ENCODE results near the gene GPR32. TPM values are rescaled to one million over a fixed set of nuclear protein-coding genes. Genes with fewer than 3 reads are reported as not detected.

The GPR32 gene
- total RNA-seq, 2 donors from 2014 or later: not detected

GRCh38 chr19:50794876-50795663 lies 24.8 kb downstream of the GPR32 start:
- no peaks in the 10 kb centered on the region for H3K9me3 ChIP-seq
- 46 to 57% methylated on average over 13 to 18 of the region's 18 CpGs for WGBS, 2 donors
- peaks cover 5% of the 10 kb centered on the region for H3K4me1 ChIP-seq
- peaks cover 0 to 7% of the 10 kb centered on the region in 2 donors for H3K36me3 ChIP-seq (replicated peaks in 1 of 2; ENCODE audit: insufficient read depth in 1 of 2, low read depth in 2 of 2)
- no peak overlapping the region for H3K4me3 ChIP-seq
- intact Hi-C loops (cut with DNase I): no loop called here
- DNase-seq (peak in 1 of 4 donors; percentile 36), ATAC-seq (no peak)
- TF ChIP-seq POLR2A (IDR thresholded peaks at IDR 0.05) (no peak), CTCF (IDR thresholded peaks at IDR 0.05) (peak in 1 of 7 experiments; percentile 11)
- H3K27ac ChIP-seq: no peak overlapping the region
- no peaks in the 10 kb centered on the region for H3K27me3 ChIP-seq

GRCh38 chr19:50795664-50796073 lies 25.4 kb downstream of the GPR32 start:
- intact Hi-C loops (cut with DNase I): no loop called here
- ATAC-seq: no peak
- 93% methylated on average over 3 to 4 of the region's 4 CpGs for WGBS, 2 donors
- peaks cover 0 to 7% of the 10 kb centered on the region in 2 donors for H3K36me3 ChIP-seq (replicated peaks in 1 of 2; ENCODE audit: insufficient read depth in 1 of 2, low read depth in 2 of 2)
- no peak overlapping the region for H3K4me3 ChIP-seq
- H3K9me3 ChIP-seq: no peaks in the 10 kb centered on the region
- no peak for TF ChIP-seq CTCF (IDR thresholded peaks at IDR 0.05)
- TF ChIP-seq POLR2A (IDR thresholded peaks at IDR 0.05): no peak
- peaks cover 5% of the 10 kb centered on the region for H3K4me1 ChIP-seq
- H3K27ac ChIP-seq: no peak overlapping the region
- H3K27me3 ChIP-seq: no peaks in the 10 kb centered on the region
- DNase-seq: no peak

GRCh38 chr19:50796128-50796633 lies 25.9 kb downstream of the GPR32 start:
- Histone ChIP-seq H3K27me3 (no peaks in the 10 kb centered on the region), H3K9me3 (no peaks in the 10 kb centered on the region), H3K4me1 (peaks cover 5% of the 10 kb centered on the region), H3K27ac (no peak overlapping the region), H3K4me3 (no peak overlapping the region), H3K36me3 (replicated peaks in 1 of 2; ENCODE audit: insufficient read depth in 1 of 2, low read depth in 2 of 2) (peaks cover 0 to 9% of the 10 kb centered on the region in 2 donors)
- intact Hi-C loops (cut with DNase I): no loop called here
- TF ChIP-seq POLR2A (IDR thresholded peaks at IDR 0.05): no peak
- TF ChIP-seq CTCF (IDR thresholded peaks at IDR 0.05): no peak
- ATAC-seq (no peak), DNase-seq (no peak)
- WGBS, 2 donors: 93 to 99% methylated on average over 4 to 6 of the region's 9 CpGs

GRCh38 chr19:50796634-50797428 lies 26.6 kb downstream of the GPR32 start:
- intact Hi-C loops (cut with DNase I): no loop called here
- Histone ChIP-seq H3K27me3 (no peaks in the 10 kb centered on the region), H3K4me1 (peaks cover 5% of the 10 kb centered on the region), H3K27ac (no peak overlapping the region), H3K36me3 (replicated peaks in 1 of 2; ENCODE audit: insufficient read depth in 1 of 2, low read depth in 2 of 2) (peaks cover 0 to 11% of the 10 kb centered on the region in 2 donors), H3K9me3 (no peaks in the 10 kb centered on the region), H3K4me3 (no peak overlapping the region)
- no peak for TF ChIP-seq POLR2A (IDR thresholded peaks at IDR 0.05)
- no peak for TF ChIP-seq CTCF (IDR thresholded peaks at IDR 0.05)
- ATAC-seq (no peak), DNase-seq (no peak)
- 93 to 95% methylated on average over 3 to 8 of the region's 8 CpGs for WGBS, 2 donors

Measured in body of pancreas (tissue), 4 donors.